HuH-7 (cell line): ENCODE measurements around the gene TAAR5.
"Not testable (repeated sequence)": the region's sequence is repeated elsewhere in the genome, so short reads cannot be mapped to it uniquely, and the experiment has no call there.

Source experiments
- DNase-seq: peaks from one replicate; pipeline ENCODE4 v3.0.0; 2011; ENCODE audit warnings: low spot score

Gene TAAR5, protein sequence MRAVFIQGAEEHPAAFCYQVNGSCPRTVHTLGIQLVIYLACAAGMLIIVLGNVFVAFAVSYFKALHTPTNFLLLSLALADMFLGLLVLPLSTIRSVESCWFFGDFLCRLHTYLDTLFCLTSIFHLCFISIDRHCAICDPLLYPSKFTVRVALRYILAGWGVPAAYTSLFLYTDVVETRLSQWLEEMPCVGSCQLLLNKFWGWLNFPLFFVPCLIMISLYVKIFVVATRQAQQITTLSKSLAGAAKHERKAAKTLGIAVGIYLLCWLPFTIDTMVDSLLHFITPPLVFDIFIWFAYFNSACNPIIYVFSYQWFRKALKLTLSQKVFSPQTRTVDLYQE

GRCh38 chr6:132589454-132589853, at the start of gene TAAR5:
Gene TAAR5, minus strand, starts transcription at chr6:132589741. Its CDS starts 55 bp downstream, at chr6:132589686.
- DNase-seq: no peak

- DNase-seq: not testable (repeated sequence)
These were observed 47.6 kb upstream of the TAAR5 start for GRCh38 chr6:132637135-132637534.

DNA sequence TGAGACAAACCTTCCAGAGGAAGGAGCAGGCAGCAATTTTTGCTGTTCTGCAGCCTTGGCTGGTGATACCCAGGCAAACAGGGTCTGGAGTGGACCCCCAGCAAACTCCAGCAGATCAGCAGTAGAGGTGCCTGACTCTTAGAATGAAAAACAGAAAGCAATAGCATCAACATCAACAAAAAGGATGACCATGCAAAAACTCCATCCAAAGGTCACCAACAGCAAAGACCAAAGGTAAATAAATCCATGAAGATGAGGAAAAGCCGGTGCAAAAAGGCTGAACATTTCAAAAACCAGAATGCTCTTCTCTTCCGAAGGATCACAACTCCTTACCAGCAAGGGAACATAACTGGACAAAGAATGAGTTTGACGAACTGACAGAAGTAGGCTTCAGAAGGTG, 46.4 kb upstream of the TAAR5 start:
- DNase-seq: not testable (repeated sequence)

DNA sequence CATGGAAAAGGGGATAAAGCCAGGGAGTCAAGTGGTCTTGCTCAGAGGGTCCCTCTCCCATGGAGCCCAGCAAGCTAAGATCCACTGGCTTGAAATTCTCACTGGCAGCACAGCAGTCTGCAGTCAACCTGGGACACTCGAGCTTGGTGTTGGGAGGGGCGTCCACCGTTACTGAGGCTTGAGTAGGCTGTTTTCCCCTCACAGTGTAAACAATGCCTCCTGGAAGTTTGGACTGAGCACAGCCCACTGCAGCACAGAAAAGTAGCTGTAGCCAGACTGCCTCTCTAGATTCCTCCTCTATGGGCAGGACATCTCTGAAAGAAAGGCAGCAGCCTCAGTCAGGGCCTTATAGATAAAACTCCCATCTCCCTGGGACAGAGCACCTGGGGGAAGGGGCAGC, 45.7 kb upstream of the TAAR5 start:
- DNase-seq: not testable (repeated sequence)

DNA sequence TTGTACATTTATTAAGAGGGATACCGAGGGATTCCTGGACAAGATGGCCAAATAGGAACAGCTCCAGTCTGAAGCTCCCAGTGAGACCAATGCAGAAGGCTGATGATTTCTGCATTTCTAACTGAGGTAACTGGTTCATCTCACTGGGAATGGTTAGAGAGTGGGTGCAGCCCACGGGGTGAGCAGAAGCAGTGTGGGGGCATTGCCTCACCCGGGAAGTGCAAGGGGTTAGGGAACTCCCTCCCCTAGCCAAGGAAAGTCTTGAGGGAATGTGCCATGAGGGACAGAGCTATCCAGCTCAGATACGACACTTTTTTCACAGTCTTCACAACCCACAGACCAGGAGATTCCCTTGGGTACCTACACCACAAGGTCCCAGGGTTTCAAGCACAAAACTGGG, 45.3 kb upstream of the TAAR5 start:
- DNase-seq: no peak

GRCh38 chr6:132633362-132633761, 43.8 kb upstream of the TAAR5 start:
- no peak for DNase-seq

DNA sequence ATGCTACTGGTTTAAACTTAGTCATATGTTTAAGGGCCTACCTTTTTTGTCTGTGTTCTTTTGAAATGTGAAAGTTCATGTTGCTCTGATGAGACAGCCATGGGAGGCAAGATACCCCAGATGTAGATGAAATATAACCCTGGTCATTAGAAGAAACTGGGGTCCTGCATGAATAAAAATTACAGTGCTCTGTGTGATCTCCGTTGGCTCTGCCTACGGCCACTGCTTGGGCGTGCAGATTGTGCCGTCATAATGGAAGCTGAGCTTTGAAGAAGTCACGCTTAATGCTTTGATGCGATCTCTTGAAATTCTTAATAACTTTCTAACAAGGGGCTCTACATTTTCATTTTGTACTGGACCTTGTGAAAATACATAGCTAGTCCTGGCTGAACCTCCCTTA, 34.6 kb upstream of the TAAR5 start, which contains the start of gene TAAR2:
TAAR2 (minus strand) TSS at position 101 of the 400 bp plus-strand sequence; CDS start at position 101, 0 bp downstream.
- DNase-seq: no peak

GRCh38 chr6:132623106-132623845, 33.7 kb upstream of the TAAR5 start:
- no peak for DNase-seq

GRCh38 chr6:132616677-132617076, 27.1 kb upstream of the TAAR5 start:
- DNase-seq: no peak

GRCh38 chr6:132614554-132614953, 25.0 kb upstream of the TAAR5 start:
- DNase-seq: no peak

GRCh38 chr6:132612449-132613108, 23.0 kb upstream of the TAAR5 start:
- no peak for DNase-seq

DNA sequence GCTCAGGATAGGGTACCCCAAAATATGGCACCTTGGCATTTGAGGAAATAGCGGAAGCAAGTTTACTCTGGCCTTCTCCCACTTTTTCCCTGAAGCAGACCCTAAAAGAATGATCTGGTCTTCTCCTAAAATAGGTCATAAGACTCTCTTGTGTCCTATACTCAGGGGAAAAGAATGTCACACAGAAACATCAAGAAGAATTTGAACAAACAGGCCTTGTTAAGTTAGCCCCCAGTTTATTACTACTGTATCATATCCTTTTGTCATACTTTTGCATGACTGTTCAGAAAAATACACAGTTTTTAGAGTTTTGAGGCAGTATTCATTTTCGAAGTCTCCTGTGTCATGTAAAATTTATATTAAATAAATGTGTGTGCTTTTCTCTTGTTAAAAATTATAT, 22.1 kb upstream of the TAAR5 start:
- DNase-seq: no peak

GRCh38 chr6:132607544-132608233, 18.1 kb upstream of the TAAR5 start:
- no peak for DNase-seq

DNA sequence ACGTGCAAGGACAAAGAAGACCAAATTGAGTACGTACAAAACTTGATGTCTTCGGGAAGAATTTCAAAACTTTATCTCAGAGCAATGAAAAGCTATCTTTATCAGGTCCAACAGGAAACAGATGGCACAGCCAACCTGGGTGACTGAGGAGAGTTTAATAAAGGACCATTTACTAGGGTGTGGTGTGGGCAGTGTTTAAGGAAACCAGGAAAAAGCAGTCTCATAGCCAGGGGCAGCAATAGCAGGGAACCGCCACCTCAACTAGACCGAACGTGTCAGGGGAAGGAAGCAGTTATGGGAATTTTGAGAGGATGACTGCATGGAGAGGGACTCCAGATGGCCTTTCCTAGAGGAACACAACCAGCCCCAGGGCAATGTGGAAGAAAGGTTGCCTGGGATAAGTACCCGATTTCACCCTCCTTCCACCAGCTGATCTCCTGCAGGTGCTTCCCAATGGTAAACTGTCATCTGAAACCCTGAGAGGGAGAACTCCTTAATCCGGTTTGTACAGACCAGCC, 15.2 kb upstream of the TAAR5 start:
- no peak for DNase-seq

GRCh38 chr6:132600900-132601299, 11.4 kb upstream of the TAAR5 start:
- not testable (repeated sequence) for DNase-seq

DNA sequence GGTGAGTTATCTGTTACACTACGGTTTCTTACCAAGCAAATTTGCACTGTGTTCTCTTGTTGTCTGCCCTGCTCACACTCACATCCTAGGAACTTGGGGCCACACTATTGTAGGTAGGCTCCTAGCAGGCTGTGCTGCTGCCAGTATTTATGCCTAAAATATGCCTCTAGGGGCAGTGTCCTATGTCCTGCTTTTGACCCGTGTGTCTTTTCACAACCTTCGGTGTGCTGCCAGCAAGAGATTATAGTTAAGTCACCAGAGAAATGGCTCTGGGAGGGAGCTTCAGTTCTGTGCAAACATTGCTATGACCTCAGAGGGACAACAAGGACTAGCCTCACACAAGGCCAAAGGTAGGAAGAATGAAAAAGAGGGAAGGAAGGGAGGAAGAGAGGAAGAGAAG, 8.9 kb upstream of the TAAR5 start:
- peak; percentile 51 for DNase-seq

DNA sequence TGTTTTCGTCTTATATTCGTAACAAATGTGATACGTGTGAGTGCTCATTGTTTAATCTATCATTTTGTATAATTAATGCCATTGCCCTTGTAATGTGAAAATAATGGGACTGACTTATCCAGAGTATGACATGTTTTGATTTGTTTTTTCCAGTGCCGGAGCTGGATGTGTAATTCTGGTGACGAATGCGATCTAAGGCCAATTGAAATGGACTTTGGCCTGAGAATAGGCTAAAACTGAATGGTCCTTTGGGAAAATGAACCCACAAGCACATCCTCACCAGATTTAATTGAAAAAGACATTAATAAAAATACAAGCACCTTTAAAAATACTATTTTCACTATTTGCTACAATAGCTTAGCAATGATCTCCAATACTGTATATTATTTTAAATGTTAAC, 6.7 kb upstream of the TAAR5 start:
- no peak for DNase-seq

GRCh38 chr6:132592855-132593254, 3.3 kb upstream of the TAAR5 start:
- no peak for DNase-seq

DNA sequence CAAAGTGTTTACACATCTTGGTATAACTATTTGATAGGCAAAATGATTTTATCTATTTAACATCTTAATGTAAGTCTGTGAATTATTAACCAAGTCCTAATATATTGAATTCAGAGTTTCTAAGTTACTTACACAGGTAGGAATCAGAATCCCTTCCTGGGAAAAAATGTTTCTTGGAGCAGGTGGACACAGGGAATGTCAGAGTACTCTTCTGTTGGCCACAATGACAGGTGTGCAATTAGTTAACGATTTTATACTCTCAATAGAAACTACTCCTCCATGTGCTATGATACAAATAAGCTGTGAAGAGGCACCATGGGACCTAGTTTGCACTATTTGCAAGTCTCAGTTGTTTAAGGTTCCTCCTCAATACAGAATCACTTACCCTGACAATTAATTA, 821 bp upstream of the TAAR5 start:
- DNase-seq: no peak

DNA sequence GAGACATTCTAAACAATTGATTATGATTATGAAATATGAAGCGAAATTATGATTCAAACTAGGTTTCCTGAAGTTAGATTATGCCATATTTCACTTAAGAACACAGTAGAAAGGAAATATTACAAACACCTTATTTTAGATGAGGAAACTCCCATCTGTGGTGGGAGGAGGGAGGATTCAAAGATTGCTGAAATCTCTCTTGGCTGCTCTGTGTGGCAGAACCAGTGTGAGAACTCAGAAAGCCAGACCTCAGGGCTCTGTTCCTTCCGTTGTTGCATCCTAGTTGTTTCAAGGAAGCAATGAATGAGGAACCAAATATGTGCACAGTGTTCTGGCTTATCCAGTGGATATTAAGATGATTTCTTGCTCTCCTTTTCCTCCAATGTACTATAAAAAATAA, 2.1 kb downstream of the TAAR5 start:
- DNase-seq: no peak

- no peak for DNase-seq
These were observed 4.8 kb downstream of the TAAR5 start for GRCh38 chr6:132584698-132585097.

- no peak for DNase-seq
These were observed 17.8 kb downstream of the TAAR5 start for GRCh38 chr6:132571774-132572173.
